ENCODE data around the gene FXYD1.

FXYD1 gene

GRCh38 chr19:35157431-35157830 lies 18.8 kb downstream of the FXYD1 start:
- POLR2A ChIA-PET = no interaction called here
- CTCF ChIA-PET = no interaction called here
- DNase-seq (ENCODE audit: extremely low spot score) = no peak
- no peak for TF ChIP-seq ZNF384 (IDR thresholded peaks at IDR 0.05)
- TF ChIP-seq PKNOX1 (IDR thresholded peaks at IDR 0.05) = no peak
- TF ChIP-seq LEF1 (IDR thresholded peaks at IDR 0.05; ENCODE audit: borderline replicate concordance) = no peak
- no peak for TF ChIP-seq FOXM1 (IDR thresholded peaks at IDR 0.05; ENCODE audit: borderline replicate concordance)
- TF ChIP-seq CTBP1 (IDR thresholded peaks at IDR 0.05; ENCODE audit: borderline replicate concordance) = no peak
- no peak for TF ChIP-seq FOXK2 (IDR thresholded peaks at IDR 0.05)
- TF ChIP-seq ELF4 (IDR thresholded peaks at IDR 0.05) = no peak
- no peak for TF ChIP-seq L3MBTL2 (conservative IDR thresholded peaks at IDR 0.05)

GRCh38 chr19:35159606-35160005 lies 21.0 kb downstream of the FXYD1 start:
- TF ChIP-seq PKNOX1 (IDR thresholded peaks at IDR 0.05) (no peak), FOXK2 (IDR thresholded peaks at IDR 0.05) (no peak), FOXA1 (IDR thresholded peaks at IDR 0.05) (no peak), SP1 (IDR thresholded peaks at IDR 0.05) (no peak), HDGF (IDR thresholded peaks at IDR 0.05; ENCODE audit: borderline replicate concordance) (no peak), BHLHE40 (IDR thresholded peaks at IDR 0.05; ENCODE audit: borderline replicate concordance) (no peak), LEF1 (IDR thresholded peaks at IDR 0.05; ENCODE audit: borderline replicate concordance) (no peak), ZNF384 (IDR thresholded peaks at IDR 0.05) (no peak), ARNT (IDR thresholded peaks at IDR 0.05) (no peak), SUZ12 (IDR thresholded peaks at IDR 0.05) (no peak), TARDBP (IDR thresholded peaks at IDR 0.05) (no peak), CTBP1 (IDR thresholded peaks at IDR 0.05; ENCODE audit: borderline replicate concordance) (no peak), ELF4 (IDR thresholded peaks at IDR 0.05) (no peak), NFRKB (IDR thresholded peaks at IDR 0.05) (no peak), L3MBTL2 (conservative IDR thresholded peaks at IDR 0.05) (no peak), FOXM1 (IDR thresholded peaks at IDR 0.05; ENCODE audit: borderline replicate concordance) (no peak)
- DNase-seq (ENCODE audit: extremely low spot score) = no peak
- POLR2A ChIA-PET = no interaction called here
- CTCF ChIA-PET = no interaction called here

- CTCF ChIA-PET = no interaction called here
- TF ChIP-seq TARDBP (IDR thresholded peaks at IDR 0.05) (no peak), HDGF (IDR thresholded peaks at IDR 0.05; ENCODE audit: borderline replicate concordance) (no peak), ELF4 (IDR thresholded peaks at IDR 0.05) (no peak), SP1 (IDR thresholded peaks at IDR 0.05) (no peak), L3MBTL2 (conservative IDR thresholded peaks at IDR 0.05) (no peak), LEF1 (IDR thresholded peaks at IDR 0.05; ENCODE audit: borderline replicate concordance) (no peak), FOXA1 (IDR thresholded peaks at IDR 0.05) (no peak), SUZ12 (IDR thresholded peaks at IDR 0.05) (no peak), NFRKB (IDR thresholded peaks at IDR 0.05) (no peak), PKNOX1 (IDR thresholded peaks at IDR 0.05) (no peak), BHLHE40 (IDR thresholded peaks at IDR 0.05; ENCODE audit: borderline replicate concordance) (no peak), FOXK2 (IDR thresholded peaks at IDR 0.05) (no peak), ZNF384 (IDR thresholded peaks at IDR 0.05) (no peak), FOXM1 (IDR thresholded peaks at IDR 0.05; ENCODE audit: borderline replicate concordance) (no peak)
- DNase-seq (ENCODE audit: extremely low spot score) = no peak
- POLR2A ChIA-PET = no interaction called here
These were observed 22.2 kb downstream of the FXYD1 start for GRCh38 chr19:35160629-35161433.

- no peak for TF ChIP-seq NFRKB (IDR thresholded peaks at IDR 0.05)
- TF ChIP-seq FOXK2 (IDR thresholded peaks at IDR 0.05) = no peak
- no peak for TF ChIP-seq ZNF384 (IDR thresholded peaks at IDR 0.05)
- no peak for TF ChIP-seq LEF1 (IDR thresholded peaks at IDR 0.05; ENCODE audit: borderline replicate concordance)
- TF ChIP-seq CTBP1 (IDR thresholded peaks at IDR 0.05; ENCODE audit: borderline replicate concordance) = no peak
- no peak for TF ChIP-seq PKNOX1 (IDR thresholded peaks at IDR 0.05)
- TF ChIP-seq ELF4 (IDR thresholded peaks at IDR 0.05) = no peak
- no peak for TF ChIP-seq BHLHE40 (IDR thresholded peaks at IDR 0.05; ENCODE audit: borderline replicate concordance)
- no peak for TF ChIP-seq FOXA1 (IDR thresholded peaks at IDR 0.05)
- TF ChIP-seq ARNT (IDR thresholded peaks at IDR 0.05) = no peak
- no peak for TF ChIP-seq TARDBP (IDR thresholded peaks at IDR 0.05)
- TF ChIP-seq SUZ12 (IDR thresholded peaks at IDR 0.05) = no peak
- no peak for TF ChIP-seq SP1 (IDR thresholded peaks at IDR 0.05)
- no peak for TF ChIP-seq FOXM1 (IDR thresholded peaks at IDR 0.05; ENCODE audit: borderline replicate concordance)
- TF ChIP-seq HDGF (IDR thresholded peaks at IDR 0.05; ENCODE audit: borderline replicate concordance) = no peak
- no peak for TF ChIP-seq L3MBTL2 (conservative IDR thresholded peaks at IDR 0.05)
- no peak for DNase-seq (ENCODE audit: extremely low spot score)
- CTCF ChIA-PET = no interaction called here
- POLR2A ChIA-PET = no interaction called here
These were observed 22.8 kb downstream of the FXYD1 start for GRCh38 chr19:35161434-35161743.

- no peak for TF ChIP-seq FOXM1 (IDR thresholded peaks at IDR 0.05; ENCODE audit: borderline replicate concordance)
- TF ChIP-seq FOXA1 (IDR thresholded peaks at IDR 0.05) = no peak
- TF ChIP-seq TARDBP (IDR thresholded peaks at IDR 0.05) = no peak
- TF ChIP-seq FOXK2 (IDR thresholded peaks at IDR 0.05) = no peak
- TF ChIP-seq SP1 (IDR thresholded peaks at IDR 0.05) = no peak
- no peak for TF ChIP-seq NFRKB (IDR thresholded peaks at IDR 0.05)
- TF ChIP-seq L3MBTL2 (conservative IDR thresholded peaks at IDR 0.05) = no peak
- no peak for TF ChIP-seq PKNOX1 (IDR thresholded peaks at IDR 0.05)
- no peak for TF ChIP-seq SUZ12 (IDR thresholded peaks at IDR 0.05)
- TF ChIP-seq ELF4 (IDR thresholded peaks at IDR 0.05) = no peak
- POLR2A ChIA-PET = no interaction called here
These were observed 24.1 kb downstream of the FXYD1 start for GRCh38 chr19:35162471-35163326.

More at GRCh38 chr19:35162471-35163326, 24.1 kb downstream of the FXYD1 start:
- CTCF ChIA-PET = no interaction called here
- DNase-seq (ENCODE audit: extremely low spot score) = no peak
